Fibroblast of villous mesenchyme (primary cell): ENCODE measurements around the gene COL4A6. TPM values are rescaled to one million over a fixed set of nuclear protein-coding genes. Genes with fewer than 3 reads are reported as not detected.

Experiments
- DNase-seq: peaks from one replicate; pipeline ENCODE4 v3.0.0-alpha.2; 2010; ENCODE audit warnings: low read depth
- H3K4me3 ChIP-seq: 2 replicates; pipeline ENCODE4 v1.5.1; 2011; ENCODE audit warnings: low read depth, mild to moderate bottlenecking, low read length
- total RNA-seq: library from RNA; depleted of rRNA; stranded (reverse); fragments of >200 nt; gene quantifications from 2 replicates; pipeline ENCODE4 v1.2.3, GENCODE V29; 2012
- TF ChIP-seq, protein P1 (sequence below): IDR thresholded peaks from 2 replicates; pipeline ENCODE4 v1.5.1; 2012; ENCODE audit warnings: low read depth, mild to moderate bottlenecking, low read length; ENCODE audit not compliant: insufficient read depth

COL4A6 gene
- total RNA-seq, 1 donor, result 1.7 TPM

DNA sequence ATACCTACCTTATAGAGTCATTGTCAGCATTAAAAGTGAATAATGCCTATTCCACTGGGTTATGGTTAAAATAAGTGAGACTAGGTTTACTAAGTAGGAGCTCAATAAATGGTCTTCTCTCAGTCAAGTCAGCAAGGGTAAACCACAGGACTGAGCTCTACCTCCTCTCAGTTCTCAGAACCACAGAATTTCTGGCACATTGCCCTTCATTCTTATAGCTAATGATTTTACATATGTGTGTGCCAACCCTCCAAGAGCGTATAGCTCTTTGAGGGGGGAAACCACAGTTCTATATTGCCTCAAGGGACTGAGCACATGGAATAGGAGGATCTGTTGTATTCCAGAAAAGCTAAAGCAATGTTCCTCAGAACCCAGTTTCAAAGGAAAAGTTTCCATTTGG lies 221.8 kb downstream of the COL4A6 start:
- TF ChIP-seq, protein P1, sequence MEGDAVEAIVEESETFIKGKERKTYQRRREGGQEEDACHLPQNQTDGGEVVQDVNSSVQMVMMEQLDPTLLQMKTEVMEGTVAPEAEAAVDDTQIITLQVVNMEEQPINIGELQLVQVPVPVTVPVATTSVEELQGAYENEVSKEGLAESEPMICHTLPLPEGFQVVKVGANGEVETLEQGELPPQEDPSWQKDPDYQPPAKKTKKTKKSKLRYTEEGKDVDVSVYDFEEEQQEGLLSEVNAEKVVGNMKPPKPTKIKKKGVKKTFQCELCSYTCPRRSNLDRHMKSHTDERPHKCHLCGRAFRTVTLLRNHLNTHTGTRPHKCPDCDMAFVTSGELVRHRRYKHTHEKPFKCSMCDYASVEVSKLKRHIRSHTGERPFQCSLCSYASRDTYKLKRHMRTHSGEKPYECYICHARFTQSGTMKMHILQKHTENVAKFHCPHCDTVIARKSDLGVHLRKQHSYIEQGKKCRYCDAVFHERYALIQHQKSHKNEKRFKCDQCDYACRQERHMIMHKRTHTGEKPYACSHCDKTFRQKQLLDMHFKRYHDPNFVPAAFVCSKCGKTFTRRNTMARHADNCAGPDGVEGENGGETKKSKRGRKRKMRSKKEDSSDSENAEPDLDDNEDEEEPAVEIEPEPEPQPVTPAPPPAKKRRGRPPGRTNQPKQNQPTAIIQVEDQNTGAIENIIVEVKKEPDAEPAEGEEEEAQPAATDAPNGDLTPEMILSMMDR, result no peak
- DNase-seq, result peak; percentile 3
- H3K4me3 ChIP-seq, result no peak overlapping the region

DNA sequence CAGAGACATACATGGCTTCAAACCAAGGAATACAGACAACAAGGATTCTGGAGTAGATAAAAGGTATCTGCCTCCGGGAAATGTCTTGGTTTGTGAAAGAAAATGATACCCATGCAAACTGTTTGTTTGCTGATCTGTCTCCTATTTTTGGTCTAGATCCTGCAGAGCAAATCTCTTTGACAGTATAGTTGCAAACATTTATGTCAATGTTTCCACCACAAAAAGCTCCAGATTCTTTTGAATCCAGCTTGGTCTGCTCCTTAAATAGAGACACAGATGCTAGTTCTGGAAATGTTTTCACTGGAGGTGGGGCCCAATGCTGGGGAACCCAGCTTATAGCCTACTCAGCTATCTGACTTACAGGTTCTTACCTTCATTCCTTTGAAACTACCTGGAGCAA lies 226.9 kb downstream of the COL4A6 start:
- TF ChIP-seq, protein P1, result no peak
- no peak for DNase-seq
- H3K4me3 ChIP-seq, result no peak overlapping the region

DNA sequence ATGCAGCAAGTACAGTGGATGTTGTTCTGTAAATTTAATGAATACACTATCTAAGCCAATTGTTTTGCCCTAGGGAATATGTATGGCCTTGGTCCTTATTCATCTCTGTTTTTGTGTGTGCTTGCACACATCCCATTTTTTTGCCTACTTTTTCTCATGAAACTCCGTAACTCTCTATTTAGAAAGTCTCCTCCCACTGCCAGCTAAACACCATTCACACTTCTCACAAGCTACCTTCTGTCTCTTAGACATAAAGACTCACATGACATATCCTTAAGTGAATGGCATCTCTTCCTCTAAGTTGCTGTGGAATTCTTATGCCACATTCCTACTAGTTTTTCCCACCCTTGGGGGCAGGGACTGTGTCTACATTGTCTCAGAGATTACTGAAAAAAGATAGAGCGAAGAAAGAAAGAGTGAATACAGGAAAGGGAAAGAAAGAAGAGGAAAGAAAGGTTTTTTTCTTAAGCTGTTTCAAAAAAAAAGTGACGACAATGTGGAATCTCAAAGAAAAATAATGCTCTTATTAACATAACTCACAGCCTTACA lies 229.1 kb downstream of the COL4A6 start:
- DNase-seq, result no peak
- H3K4me3 ChIP-seq, result no peak overlapping the region
- TF ChIP-seq, protein P1, result no peak

DNA sequence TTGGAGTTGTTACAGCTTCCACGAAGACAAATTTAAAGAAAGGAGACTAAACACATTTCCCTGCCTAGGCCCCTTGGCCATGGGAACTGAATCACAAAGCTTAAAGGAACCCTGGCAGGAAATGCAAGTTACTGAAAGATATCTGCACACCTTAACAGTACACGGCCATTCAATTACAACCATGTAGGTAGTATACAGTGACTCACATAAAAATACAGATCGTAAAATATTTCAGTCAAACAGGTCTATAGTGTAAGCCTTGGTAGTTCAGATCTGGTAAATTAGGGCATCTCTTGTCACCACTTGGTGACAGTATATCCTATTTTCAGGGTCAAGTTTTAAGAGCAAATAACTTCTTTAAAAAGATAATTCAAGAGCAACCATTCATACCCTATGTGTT lies 234.7 kb downstream of the COL4A6 start:
- no peak for DNase-seq
- no peak overlapping the region for H3K4me3 ChIP-seq
- TF ChIP-seq, protein P1, result no peak

DNA sequence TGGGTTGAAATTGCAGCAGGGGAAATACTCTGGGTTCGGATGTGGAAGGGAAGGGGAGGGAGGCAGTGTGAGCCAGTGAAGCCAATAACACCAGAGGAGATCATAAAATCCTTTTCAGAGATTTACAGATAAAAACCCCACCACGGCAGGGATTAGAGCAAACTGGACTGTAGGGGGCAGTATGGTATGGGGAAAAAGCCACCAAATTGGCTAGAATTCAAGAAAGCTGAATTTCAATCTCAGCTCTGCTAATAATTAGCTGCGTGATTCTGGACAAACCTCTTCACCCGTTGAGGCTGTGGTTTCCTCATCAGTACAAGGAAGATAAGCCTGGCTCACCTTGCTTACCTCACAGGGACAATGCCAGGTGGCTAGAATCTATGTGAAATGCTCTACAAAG lies 238.5 kb downstream of the COL4A6 start:
- H3K4me3 ChIP-seq, result no peak overlapping the region
- DNase-seq, result peak; percentile 59
- TF ChIP-seq, protein P1, result peak; percentile 52

DNA sequence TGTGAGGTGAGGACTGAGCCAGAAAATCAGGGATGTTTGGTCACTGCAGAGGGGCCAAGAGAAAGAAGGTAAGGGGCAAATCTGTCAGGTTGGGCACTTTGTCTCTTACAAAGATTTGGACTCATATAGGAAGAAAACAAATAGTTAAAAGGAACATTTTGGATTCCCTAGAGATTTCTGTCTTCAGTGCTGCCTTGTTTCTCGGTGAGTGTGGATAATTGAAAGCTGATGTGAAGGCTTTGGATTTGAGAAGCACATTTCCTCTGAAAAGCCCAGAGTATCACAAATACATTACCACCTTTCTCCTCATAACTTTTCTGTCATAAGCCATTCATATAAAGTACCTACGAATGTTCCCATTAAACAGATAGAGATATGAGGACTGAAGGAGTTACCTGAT lies 239.2 kb downstream of the COL4A6 start:
- no peak for DNase-seq
- H3K4me3 ChIP-seq, result no peak overlapping the region
- TF ChIP-seq, protein P1, result no peak

DNA sequence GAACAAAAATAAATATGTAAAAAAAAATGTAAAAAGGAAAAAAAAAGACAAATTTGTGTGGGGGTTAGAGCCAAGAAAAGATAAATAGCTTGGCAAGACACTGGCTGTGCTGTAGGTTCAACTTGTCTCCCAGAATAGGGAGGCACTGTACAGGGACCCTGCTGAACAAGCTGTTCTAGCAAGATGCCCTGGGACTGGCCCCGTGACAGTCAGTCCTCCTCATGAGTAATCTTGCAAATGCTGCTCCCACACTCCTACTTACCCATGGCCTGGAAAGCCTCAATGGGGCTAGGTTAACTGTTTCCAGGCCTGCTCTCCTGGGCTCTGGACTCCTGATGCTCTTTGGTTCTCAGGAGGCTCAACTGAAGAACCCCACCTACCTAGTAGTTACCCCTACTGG lies 239.8 kb downstream of the COL4A6 start:
- H3K4me3 ChIP-seq, result no peak overlapping the region
- TF ChIP-seq, protein P1, result no peak
- peak; percentile 58 for DNase-seq
